Liver (tissue), 9 donors: Measurements from ENCODE around the gene EML6. TPM values are rescaled to one million over a fixed set of nuclear protein-coding genes. Genes with fewer than 3 reads are reported as not detected.

ENCODE experiments used
- DNase-seq: peaks from one replicate; pipeline ENCODE4 v3.0.0-alpha.2; 2017; ENCODE audit warnings: low spot score
- H3K27ac ChIP-seq, 2 donors: one replicate each; pipeline ENCODE4 v1.7.0; 2013; ENCODE audit warnings: inconsistent platforms in 2 of 2, low read length in 2 of 2, control low read depth in 1 of 2, low read depth in 1 of 2, mild to moderate bottlenecking in 1 of 2
- H3K27me3 ChIP-seq, 4 donors: one replicate each; pipeline versions ENCODE4 v1.6.1 to v1.7.0; 2013; ENCODE audit warnings: low read length in 3 of 4, inconsistent platforms in 1 of 4, mild to moderate bottlenecking in 1 of 4, moderate library complexity in 1 of 4; ENCODE audit not compliant: control insufficient read depth in 4 of 4, insufficient read depth in 4 of 4
- H3K36me3 ChIP-seq, 4 donors: one replicate each; pipeline versions ENCODE4 v1.6.1 to v1.7.0; 2013; ENCODE audit warnings: low read length in 3 of 4, mild to moderate bottlenecking in 3 of 4, low read depth in 1 of 4, moderate library complexity in 1 of 4; ENCODE audit not compliant: control insufficient read depth in 4 of 4, insufficient read depth in 3 of 4
- H3K4me1 ChIP-seq, 4 donors: one replicate each; pipeline versions ENCODE4 v1.6.1 to v1.7.0; 2013; ENCODE audit warnings: low read length in 3 of 4, mild to moderate bottlenecking in 3 of 4, moderate library complexity in 1 of 4; ENCODE audit not compliant: control insufficient read depth in 4 of 4, insufficient read depth in 4 of 4
- H3K4me3 ChIP-seq, 3 donors: one replicate each; pipeline versions ENCODE4 v1.6.1 to v1.7.0; 2013; ENCODE audit warnings: low read length in 3 of 3, control low read depth in 1 of 3, low read depth in 1 of 3, mild to moderate bottlenecking in 1 of 3
- H3K9ac ChIP-seq, 2 donors: one replicate each; pipeline ENCODE4 v1.7.0; 2013; ENCODE audit warnings: low read length in 2 of 2, mild to moderate bottlenecking in 2 of 2, moderate library complexity in 2 of 2, control low read depth in 1 of 2, low read depth in 1 of 2
- H3K9me3 ChIP-seq, 4 donors: one replicate each; pipeline versions ENCODE4 v1.6.1 to v1.7.0; 2013; ENCODE audit warnings: low read length in 3 of 4; ENCODE audit not compliant: control insufficient read depth in 4 of 4
- CTCF ChIP-seq: fragments of 150-350 bp; IDR thresholded peaks from 2 replicates; pipeline ENCODE4 v1.5.1; 2017; ENCODE audit warnings: improper control_type of control experiment, low read depth, low read length; ENCODE audit not compliant: missing input control
- EGR1 ChIP-seq, 2 donors: IDR thresholded peaks; 2 replicates each; pipeline ENCODE4 v1.6.1; 2016 to 2018; ENCODE audit warnings: antibody characterized with exemption in 2 of 2, low read depth in 2 of 2
- FOXA1 ChIP-seq: IDR thresholded peaks from 2 replicates; pipeline ENCODE4 v1.6.1; 2016; ENCODE audit warnings: antibody characterized with exemption
- FOXA2 ChIP-seq: IDR thresholded peaks from 2 replicates; pipeline ENCODE4 v1.6.1; 2016; ENCODE audit warnings: antibody characterized with exemption
- GABPA ChIP-seq, 2 donors: IDR thresholded peaks in 1 of 2; conservative IDR thresholded peaks in 1 of 2; 2 replicates each; pipeline ENCODE4 v1.6.1; 2016; ENCODE audit warnings: antibody characterized with exemption in 2 of 2, mild to moderate bottlenecking in 1 of 2, moderate library complexity in 1 of 2
- HNF4A ChIP-seq, 2 donors: conservative IDR thresholded peaks; 2 replicates each; pipeline ENCODE4 v1.6.1; 2016; ENCODE audit warnings: antibody characterized with exemption in 2 of 2, mild to moderate bottlenecking in 2 of 2
- HNF4G ChIP-seq: IDR thresholded peaks from 2 replicates; pipeline ENCODE4 v1.6.1; 2016; ENCODE audit warnings: antibody characterized with exemption
- JUND ChIP-seq, 2 donors: IDR thresholded peaks; 2 replicates each; pipeline ENCODE4 v1.6.1; 2016; ENCODE audit warnings: antibody characterized with exemption in 2 of 2
- MAX ChIP-seq: IDR thresholded peaks from 2 replicates; pipeline ENCODE4 v1.6.1; 2016; ENCODE audit warnings: antibody characterized with exemption
- NR2F2 ChIP-seq: IDR thresholded peaks from 2 replicates; pipeline ENCODE4 v1.6.1; 2016; ENCODE audit warnings: antibody characterized with exemption
- RAD21 ChIP-seq, 2 donors: IDR thresholded peaks; 2 replicates each; pipeline ENCODE4 v1.6.1; 2016; ENCODE audit warnings: antibody characterized with exemption in 2 of 2, mild to moderate bottlenecking in 2 of 2
- RXRA ChIP-seq, 2 donors: IDR thresholded peaks; 2 replicates each; pipeline ENCODE4 v1.6.1; 2017 to 2018; ENCODE audit warnings: antibody characterized with exemption in 2 of 2, mild to moderate bottlenecking in 1 of 2
- SP1 ChIP-seq: IDR thresholded peaks from 2 replicates; pipeline ENCODE4 v1.6.1; 2018; ENCODE audit warnings: antibody characterized with exemption, mild to moderate bottlenecking
- TAF1 ChIP-seq: conservative IDR thresholded peaks from 2 replicates; pipeline ENCODE4 v1.6.1; 2016; ENCODE audit warnings: antibody characterized with exemption, mild to moderate bottlenecking
- YY1 ChIP-seq: IDR thresholded peaks from 2 replicates; pipeline ENCODE4 v1.6.1; 2016; ENCODE audit warnings: antibody characterized with exemption, mild to moderate bottlenecking
- ZBTB33 ChIP-seq: IDR thresholded peaks from 2 replicates; pipeline ENCODE4 v1.6.1; 2016; ENCODE audit warnings: antibody characterized with exemption
- WGBS: extraction: QIAGEN DNeasy Blood & Tissue Kit; methylation state at CpG from one replicate; pipeline ENCODE4 v1.1.7; 2013; 5-methylcytosine and 5-hydroxymethylcytosine counted together
- polyA plus RNA-seq, 2 donors: library from polyadenylated mRNA; stranded (reverse) in 1 of 2; unstranded in 1 of 2; fragments of 200-250 nt in 1 of 2; fragments of >200 nt in 1 of 2; fragmentation: Nextera tagmentation in 1 of 2; extraction: Ambion mirVana in 1 of 2; gene quantifications; one replicate each; pipeline versions ENCODE4 v1.2.1 to v1.2.3, GENCODE V29; 2013 to 2015
- total RNA-seq, 2 donors: library from RNA; depleted of rRNA; stranded (reverse); fragments of >200 nt; gene quantifications; one replicate each; pipeline ENCODE4 v1.2.3, GENCODE V29; 2014
- TF ChIP-seq, protein P1 (sequence below): IDR thresholded peaks from 2 replicates; pipeline ENCODE4 v1.6.1; 2016; ENCODE audit warnings: antibody characterized with exemption
- TF ChIP-seq, protein P2 (sequence below): IDR thresholded peaks from 2 replicates; pipeline ENCODE4 v1.6.1; 2016; ENCODE audit warnings: antibody characterized with exemption, mild to moderate bottlenecking
- donor health status: healthy.
- donor health status: healthy.
- donor health status: healthy.
- donor health status: healthy.
- donor health status: healthy.

EML6 gene
- total and polyA plus RNA-seq, 4 donors, result 0.33 to 3.0 (median 1.4) TPM

GRCh38 chr2:54962511-54962910 is 239.0 kb downstream of the EML6 start (continued):
- TF ChIP-seq, protein P1, sequence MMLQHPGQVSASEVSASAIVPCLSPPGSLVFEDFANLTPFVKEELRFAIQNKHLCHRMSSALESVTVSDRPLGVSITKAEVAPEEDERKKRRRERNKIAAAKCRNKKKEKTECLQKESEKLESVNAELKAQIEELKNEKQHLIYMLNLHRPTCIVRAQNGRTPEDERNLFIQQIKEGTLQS, result no peak
- TF ChIP-seq GABPA (IDR thresholded peaks at IDR 0.05 in 1 of 2, conservative IDR thresholded peaks at IDR 0.05 in 1 of 2) (no peak), ZBTB33 (no peak), FOXA1 (no peak), JUND (IDR thresholded peaks at IDR 0.05) (no peak)

- no peak overlapping the region for H3K9ac ChIP-seq
- no peak for DNase-seq
- TF ChIP-seq, protein P1, result no peak
- TF ChIP-seq, protein P2, sequence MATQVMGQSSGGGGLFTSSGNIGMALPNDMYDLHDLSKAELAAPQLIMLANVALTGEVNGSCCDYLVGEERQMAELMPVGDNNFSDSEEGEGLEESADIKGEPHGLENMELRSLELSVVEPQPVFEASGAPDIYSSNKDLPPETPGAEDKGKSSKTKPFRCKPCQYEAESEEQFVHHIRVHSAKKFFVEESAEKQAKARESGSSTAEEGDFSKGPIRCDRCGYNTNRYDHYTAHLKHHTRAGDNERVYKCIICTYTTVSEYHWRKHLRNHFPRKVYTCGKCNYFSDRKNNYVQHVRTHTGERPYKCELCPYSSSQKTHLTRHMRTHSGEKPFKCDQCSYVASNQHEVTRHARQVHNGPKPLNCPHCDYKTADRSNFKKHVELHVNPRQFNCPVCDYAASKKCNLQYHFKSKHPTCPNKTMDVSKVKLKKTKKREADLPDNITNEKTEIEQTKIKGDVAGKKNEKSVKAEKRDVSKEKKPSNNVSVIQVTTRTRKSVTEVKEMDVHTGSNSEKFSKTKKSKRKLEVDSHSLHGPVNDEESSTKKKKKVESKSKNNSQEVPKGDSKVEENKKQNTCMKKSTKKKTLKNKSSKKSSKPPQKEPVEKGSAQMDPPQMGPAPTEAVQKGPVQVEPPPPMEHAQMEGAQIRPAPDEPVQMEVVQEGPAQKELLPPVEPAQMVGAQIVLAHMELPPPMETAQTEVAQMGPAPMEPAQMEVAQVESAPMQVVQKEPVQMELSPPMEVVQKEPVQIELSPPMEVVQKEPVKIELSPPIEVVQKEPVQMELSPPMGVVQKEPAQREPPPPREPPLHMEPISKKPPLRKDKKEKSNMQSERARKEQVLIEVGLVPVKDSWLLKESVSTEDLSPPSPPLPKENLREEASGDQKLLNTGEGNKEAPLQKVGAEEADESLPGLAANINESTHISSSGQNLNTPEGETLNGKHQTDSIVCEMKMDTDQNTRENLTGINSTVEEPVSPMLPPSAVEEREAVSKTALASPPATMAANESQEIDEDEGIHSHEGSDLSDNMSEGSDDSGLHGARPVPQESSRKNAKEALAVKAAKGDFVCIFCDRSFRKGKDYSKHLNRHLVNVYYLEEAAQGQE, result no peak
- TF ChIP-seq TAF1 (no peak), CTCF (no peak), FOXA2 (no peak), RAD21 (IDR thresholded peaks at IDR 0.05) (no peak), JUND (IDR thresholded peaks at IDR 0.05) (no peak), NR2F2 (no peak), RXRA (IDR thresholded peaks at IDR 0.05) (no peak), FOXA1 (no peak), GABPA (IDR thresholded peaks at IDR 0.05 in 1 of 2, conservative IDR thresholded peaks at IDR 0.05 in 1 of 2) (no peak), YY1 (no peak), HNF4A (conservative IDR thresholded peaks at IDR 0.05) (no peak), ZBTB33 (no peak), EGR1 (IDR thresholded peaks at IDR 0.05; ENCODE audit: low read depth in 2 of 2) (no peak), HNF4G (no peak), SP1 (no peak), MAX (no peak)
- H3K4me3 ChIP-seq, result no peak overlapping the region
- H3K27me3 ChIP-seq, result no peaks in the 10 kb centered on the region
- H3K36me3 ChIP-seq, result no peaks in the 10 kb centered on the region
- no peaks in the 10 kb centered on the region for H3K9me3 ChIP-seq
- H3K4me1 ChIP-seq, result no peaks in the 10 kb centered on the region
- 85% methylated on average over 3 of the region's 3 CpGs for WGBS
- H3K27ac ChIP-seq, result no peak overlapping the region
Observed at GRCh38 chr2:54962935-54963440, 239.5 kb downstream of the EML6 start.
